ENCODE measurements around the gene DLL1. TPM values are rescaled to one million over a fixed set of nuclear protein-coding genes. Genes with fewer than 3 reads are reported as not detected.
"Not testable (repeated sequence)": the region's sequence is repeated elsewhere in the genome, so short reads cannot be mapped to it uniquely, and the experiment has no call there.

Gene DLL1
- total RNA-seq, 1 experiment from 2014 or later = 0.51 TPM

DNA sequence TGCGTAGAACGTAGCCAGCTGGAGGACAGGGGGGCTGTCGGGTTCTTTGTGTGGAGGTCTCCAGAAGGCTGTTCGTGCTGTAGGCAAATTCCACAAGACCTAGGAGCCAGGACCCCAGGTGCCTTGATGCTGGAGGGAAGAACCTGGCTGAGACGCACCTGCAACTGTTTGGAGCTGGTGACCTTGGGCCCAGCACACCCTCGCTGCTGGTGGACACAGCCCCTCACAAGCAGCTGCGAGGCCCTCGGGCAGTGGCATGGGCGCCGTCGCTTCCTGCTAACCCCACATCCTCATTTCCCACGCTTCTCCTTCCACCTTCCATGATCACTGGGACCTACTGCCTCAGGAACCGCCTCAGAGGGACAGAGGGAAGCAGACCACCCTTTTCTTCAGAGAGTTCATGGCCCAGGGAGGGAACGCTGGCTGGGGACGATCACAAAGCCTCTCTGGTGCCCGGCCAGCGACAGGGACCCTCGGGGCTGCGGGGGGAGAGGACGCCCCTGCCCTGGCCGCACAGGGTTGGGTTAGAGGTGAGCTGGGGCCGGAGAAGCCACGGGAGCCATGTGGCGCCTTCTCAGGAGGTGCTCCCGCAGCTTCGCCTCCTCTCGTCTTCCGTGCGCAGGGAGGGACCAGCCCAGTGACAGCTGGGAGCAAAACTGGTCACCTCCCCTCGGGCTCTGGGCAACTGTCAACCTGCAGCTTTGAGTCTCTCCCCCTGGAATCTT lies 18.4 kb downstream of the DLL1 start:
- in situ Hi-C loops (cut with HindIII; ENCODE audit: low sequenced_read_pairs) = no loop called here

DNA sequence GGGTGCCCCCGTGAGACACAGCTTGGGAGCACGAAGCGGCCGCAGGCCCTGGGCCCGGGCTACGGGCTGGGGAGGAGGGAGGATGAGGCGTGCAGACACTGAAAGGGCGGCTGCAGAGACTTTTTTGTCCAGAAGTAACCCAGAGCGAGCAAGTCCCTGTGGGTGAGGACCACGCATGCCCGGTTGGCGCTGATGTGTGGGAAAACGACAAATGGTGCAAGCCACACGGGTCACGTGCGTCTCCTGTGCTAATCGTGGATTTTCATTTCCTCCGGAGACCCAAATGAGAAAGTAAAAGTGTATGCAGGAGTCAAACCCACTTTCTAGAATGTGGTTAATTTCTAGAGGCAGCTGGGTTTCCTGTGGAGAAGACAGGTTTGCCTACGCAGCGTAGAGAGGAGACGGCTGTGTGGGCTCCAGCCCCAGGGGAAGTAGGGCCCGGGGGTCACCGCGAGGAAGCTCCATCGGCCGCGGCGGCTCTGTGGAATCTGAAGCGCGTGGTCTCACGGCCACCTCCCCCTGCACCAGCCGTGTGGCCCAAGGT lies 19.0 kb downstream of the DLL1 start:
- no peak for DNase-seq (ENCODE audit: low spot score)
- in situ Hi-C loops (cut with HindIII; ENCODE audit: low sequenced_read_pairs) = no loop called here

More for the DNA sequence above, 18.4 kb downstream of the DLL1 start:
- no peak for DNase-seq (ENCODE audit: low spot score)

DNA sequence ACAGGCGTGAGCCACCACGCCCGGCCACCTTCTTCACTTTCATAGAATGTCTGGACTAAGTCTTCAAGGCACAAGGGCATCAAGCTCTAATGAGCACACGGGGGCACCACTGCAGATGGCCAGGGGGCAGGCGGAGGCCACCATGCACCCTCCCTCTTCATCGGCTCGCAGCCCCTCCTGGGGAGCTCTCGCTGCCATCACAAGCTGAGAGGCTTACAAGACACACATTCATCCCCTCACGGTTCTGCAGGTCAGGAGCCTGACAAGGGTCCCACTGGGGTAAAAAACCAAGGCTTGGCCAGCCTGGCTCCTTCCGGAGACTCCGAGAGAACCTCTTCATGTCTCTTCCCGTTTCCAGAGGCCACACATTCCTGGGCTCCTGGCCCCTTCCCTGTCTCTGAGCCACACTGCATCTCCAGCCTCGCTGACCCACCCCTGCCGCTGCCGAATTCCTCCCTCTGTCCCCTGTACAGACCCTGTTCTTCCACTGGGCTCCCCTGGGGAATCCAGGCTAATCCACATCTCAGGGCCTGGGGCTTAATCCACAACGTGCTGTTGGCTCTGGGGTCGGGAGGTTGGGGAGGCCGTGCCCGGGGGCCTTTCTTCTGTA lies 19.8 kb downstream of the DLL1 start:
- DNase-seq (ENCODE audit: low spot score) = no peak
- in situ Hi-C loops (cut with HindIII; ENCODE audit: low sequenced_read_pairs) = no loop called here

DNA sequence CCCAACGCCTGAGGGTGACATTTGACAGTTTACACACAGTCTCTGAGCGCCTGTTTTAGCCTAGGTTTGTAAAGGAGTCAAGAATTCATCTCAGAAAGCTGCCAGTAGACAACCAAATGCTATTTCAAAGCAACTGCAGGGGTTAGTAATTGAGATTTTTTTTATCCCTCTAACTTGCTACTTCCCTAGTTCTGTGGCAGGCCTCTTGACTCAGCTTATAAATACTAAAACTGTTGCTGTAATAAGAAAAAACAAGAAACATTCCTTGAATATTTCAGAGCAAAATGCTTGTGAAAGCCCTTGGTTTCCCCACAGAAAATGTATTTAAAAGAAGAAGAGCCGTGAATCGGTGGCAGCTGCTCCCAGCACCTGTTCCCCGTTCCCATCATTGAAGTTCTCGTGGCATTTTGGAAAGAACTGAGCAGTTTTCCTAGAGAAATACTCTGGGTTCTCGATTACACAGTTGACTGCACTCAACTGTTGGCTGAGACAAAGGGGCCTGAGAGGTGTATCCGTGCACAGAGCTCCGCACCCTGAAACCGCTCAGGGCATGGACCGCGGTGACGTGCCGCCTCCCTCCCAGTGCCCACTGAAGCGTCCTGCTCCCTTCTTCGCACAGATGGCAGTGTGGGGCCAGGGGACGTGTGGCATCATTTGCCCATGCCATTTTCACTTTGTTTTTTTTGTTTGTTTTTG lies 20.9 kb downstream of the DLL1 start:
- in situ Hi-C loops (cut with HindIII; ENCODE audit: low sequenced_read_pairs) = no loop called here
- no peak for DNase-seq (ENCODE audit: low spot score)

DNA sequence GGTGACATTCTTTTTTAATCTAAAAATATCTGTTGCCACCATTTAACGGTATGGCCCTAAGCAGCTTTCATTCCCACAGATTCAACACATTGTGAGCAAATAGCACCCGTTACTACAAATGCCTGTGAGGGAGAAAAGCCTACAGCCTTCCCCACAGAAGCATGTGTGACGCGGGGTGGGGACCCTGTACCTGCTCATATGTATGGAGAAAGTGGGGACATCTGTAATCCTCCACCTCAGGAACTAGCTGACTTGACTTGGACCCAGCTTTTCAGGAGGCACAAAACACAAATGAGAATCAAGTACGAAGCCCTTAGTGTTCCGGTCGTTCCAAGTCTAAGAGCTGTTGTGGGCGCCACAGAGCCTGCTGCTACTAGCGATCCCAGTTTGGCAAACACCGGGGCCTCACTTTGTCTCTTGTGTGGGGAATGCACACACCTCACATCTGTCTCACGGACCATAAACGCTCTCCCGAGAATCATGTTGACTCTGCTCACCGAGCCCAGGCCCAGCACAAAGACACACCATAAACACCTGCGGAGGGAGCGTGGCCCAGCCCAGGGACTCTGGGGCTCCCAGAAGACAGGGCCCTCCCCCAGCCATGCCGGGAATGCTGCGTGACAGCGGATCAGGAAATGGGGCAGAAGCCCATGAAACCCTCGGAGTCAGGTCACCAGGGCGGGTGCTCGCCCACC lies 21.6 kb downstream of the DLL1 start:
- DNase-seq (ENCODE audit: low spot score) = no peak
- in situ Hi-C loops (cut with HindIII; ENCODE audit: low sequenced_read_pairs) = no loop called here

DNA sequence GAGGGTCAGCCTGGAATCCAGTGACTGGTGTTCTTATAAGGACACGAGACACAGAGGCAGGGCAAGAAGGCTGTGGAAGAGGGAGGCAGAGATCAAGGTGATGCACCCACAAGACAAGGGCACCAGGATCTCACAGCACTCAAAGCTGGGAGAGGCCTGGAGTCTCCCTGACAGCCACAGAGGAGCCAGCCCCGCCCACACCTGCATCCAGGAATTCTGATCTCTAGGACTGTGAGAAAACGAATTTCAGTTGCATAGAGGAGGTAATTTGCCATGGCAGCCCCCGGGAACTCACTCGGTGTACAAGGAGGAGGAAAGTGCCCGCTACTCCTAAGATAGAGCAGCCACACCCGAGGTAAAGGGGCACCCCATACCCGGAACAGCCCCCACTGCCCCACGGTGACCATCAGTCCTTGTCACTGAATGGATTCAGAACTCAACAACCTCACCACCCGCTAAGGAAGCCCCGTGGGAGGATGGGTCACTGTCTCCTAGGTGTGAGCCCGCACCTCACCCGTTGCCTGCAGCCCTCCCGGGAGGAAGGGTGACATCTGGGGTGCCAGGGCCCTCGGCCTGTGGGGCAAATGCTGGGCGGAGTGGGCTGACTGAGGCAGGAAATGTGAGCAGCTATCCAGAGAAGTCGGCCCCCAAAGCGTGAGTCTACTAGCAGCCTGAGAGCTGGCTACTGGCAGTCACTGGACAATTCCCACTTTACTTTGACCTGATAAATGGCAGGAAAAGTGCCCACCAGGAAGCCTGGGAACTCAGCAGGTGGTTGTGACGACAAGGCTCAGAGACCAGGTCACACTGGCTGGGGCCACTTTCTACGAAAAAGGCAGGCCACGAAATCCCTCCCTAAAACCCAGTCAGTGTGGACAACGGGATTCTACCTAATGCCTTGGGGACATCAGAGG lies 22.4 kb downstream of the DLL1 start:
- in situ Hi-C loops (cut with HindIII; ENCODE audit: low sequenced_read_pairs) = no loop called here
- no peak for DNase-seq (ENCODE audit: low spot score)

DNA sequence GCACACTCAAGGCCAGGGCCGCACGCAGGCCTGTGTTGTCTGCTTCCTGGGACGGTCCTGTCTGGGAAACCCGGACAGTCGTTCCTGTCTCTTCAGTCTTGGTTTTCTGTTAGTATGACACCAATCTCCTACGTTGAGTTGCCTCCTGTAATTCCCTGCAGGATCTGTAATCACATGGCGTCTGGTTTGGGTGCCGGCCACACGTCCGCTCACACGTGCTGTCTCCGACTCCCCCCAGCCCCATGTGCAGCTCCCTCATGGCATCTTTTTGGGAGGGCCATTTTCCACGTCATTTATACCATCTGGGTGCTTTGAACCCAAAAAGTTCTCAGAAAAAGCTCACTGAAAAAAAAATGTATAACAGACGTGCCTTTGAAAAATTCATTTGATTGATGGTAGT lies 23.2 kb downstream of the DLL1 start:
- in situ Hi-C loops (cut with HindIII; ENCODE audit: low sequenced_read_pairs) = no loop called here
- no peak for DNase-seq (ENCODE audit: low spot score)

DNA sequence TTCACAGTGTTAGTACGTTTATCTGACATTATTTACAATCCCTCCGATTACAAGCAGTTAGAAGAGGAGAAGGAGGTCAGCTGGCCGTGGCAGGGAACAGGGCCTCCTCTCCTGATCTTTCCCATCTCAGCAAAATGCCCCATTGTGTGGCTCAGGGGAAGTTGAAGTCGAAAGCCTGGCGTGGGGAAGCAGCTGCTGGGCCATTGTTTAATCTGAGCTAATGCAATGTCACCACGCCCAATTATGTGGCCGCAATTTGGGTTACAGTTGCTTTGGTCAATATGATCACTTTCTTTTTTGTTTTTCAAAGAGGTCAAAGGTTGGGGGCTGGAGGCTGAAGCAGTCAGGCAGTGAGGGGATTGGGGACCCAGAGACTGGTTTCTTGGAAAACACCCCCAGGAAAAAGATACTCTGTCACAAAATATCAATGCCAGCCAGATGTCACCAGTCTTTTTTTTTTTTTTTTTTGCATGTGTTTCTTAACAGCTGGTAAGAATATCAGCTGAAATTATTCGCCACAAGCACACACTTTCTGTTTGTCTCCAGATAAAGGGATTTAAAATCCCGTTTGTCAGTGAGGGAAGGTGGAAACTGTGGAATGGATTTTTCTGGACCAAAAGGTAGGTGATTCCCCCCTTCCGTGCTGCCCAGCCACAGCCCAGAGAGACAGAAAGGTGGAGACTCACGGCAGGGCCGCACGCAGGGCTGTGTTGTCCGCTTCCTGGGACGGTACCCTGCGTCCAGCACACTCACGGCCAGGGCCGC lies 24.6 kb downstream of the DLL1 start:
- no peak for DNase-seq (ENCODE audit: low spot score)
- in situ Hi-C loops (cut with HindIII; ENCODE audit: low sequenced_read_pairs) = no loop called here

DNA sequence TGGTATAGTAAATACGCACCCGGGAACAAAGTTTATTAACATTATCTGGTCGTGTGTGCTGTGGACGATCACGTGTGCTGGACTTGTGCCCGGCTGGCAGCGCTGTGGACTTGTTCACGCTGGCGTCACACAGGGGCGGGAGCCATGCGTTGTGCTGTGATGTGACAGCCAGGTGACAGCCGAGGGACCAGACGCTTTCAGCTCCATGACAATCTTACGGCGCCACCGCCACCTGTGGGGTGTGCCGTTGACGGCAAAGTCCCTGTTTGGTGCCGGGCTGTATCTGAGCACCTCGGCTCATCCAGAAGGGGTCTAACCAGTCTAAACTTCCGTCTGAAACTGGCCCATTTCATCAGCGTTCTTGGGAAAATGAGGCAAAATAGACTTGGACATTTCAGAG lies 25.2 kb downstream of the DLL1 start:
- in situ Hi-C loops (cut with HindIII; ENCODE audit: low sequenced_read_pairs) = no loop called here
- DNase-seq (ENCODE audit: low spot score) = peak; percentile 22

DNA sequence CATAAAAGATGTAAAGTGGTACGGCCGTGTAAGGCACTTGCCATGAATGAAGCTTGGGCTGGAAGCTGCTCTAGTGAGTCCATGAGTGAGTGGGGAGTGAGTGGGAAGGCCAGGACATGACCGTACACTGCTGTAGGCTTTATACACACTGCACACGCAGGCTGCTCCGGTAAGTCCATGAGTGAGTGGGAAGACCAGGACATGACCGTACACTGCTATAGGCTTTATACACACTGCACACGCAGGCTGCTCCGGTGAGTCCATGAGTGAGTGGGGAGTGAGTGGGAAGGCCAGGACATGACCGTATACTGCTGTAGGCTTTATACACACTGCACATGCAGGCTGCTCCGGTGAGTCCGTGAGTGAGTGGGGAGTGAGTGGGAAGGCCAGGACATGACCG lies 26.2 kb downstream of the DLL1 start:
- in situ Hi-C loops (cut with HindIII; ENCODE audit: low sequenced_read_pairs) = not testable (repeated sequence)

DNA sequence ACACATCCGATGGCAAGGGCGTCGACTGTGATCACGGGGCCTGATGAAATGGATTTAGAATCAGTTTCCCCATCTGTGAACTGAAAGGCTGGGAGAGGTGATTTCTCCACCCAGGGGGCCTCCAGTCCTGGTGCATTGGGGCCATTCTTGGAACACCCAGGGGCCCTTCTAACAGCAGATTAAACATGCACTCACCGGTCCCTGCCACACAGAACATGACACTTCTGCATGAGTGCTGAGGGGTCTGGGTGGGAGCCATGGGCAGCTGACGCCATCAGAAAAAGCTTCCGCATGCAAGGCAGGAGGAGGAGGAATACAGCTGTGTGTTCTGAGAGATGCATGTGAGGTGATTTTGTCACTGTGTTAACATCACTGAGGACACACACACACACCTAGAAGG lies 26.8 kb downstream of the DLL1 start:
- no peak for DNase-seq (ENCODE audit: low spot score)
- in situ Hi-C loops (cut with HindIII; ENCODE audit: low sequenced_read_pairs) = no loop called here

More for the DNA sequence above, 26.2 kb downstream of the DLL1 start:
- not testable (repeated sequence) for DNase-seq (ENCODE audit: low spot score)

DNA sequence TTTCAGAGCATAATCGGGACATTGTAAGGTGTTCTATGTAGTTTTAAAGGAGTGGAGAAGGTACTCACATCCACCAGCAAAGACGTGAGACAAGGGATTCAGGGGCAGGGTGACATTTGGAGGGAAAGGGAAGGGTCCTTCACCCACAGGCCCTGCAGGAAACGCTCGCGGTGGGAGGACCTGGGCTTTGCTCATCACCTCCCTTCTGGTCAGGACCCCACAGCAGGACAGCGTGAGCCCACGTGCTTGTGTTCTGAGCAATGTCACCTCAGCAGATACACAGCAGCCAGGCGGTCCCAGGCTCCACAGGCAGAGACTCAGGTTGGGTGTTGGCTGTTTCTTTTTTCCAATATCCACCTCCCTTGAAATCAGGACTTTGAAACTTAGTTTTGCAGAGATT lies 27.5 kb downstream of the DLL1 start:
- in situ Hi-C loops (cut with HindIII; ENCODE audit: low sequenced_read_pairs) = no loop called here
- no peak for DNase-seq (ENCODE audit: low spot score)

DNA sequence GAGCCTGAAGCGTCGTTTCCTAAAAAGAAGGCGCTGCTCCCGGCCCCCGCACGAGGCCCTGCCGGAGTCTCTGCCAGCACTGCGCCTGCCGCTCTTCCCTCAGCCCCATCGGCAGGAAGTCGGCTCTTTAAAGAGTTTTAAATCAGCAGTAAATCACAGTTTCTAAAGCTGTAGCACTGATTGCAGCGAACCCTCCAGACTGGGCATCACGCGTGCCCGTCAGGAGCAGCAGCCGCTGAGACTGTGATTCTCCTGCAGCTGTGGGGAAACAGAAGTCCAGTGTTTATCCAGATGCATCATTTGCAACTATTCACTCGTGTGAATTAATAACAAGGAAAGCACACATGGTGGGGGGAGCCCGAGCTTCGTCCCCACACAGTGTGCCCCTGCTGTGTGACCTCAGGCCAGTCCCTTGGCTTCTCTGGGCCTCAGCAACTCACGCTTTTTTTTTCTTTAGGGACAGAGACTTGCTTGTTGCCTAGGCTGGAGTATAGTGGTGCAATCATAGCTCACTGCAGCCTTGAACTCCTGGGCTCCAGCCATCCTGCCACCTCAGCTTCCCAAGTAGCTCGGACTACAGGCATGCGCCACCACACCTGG lies 28.3 kb downstream of the DLL1 start:
- in situ Hi-C loops (cut with HindIII; ENCODE audit: low sequenced_read_pairs) = no loop called here

DNA sequence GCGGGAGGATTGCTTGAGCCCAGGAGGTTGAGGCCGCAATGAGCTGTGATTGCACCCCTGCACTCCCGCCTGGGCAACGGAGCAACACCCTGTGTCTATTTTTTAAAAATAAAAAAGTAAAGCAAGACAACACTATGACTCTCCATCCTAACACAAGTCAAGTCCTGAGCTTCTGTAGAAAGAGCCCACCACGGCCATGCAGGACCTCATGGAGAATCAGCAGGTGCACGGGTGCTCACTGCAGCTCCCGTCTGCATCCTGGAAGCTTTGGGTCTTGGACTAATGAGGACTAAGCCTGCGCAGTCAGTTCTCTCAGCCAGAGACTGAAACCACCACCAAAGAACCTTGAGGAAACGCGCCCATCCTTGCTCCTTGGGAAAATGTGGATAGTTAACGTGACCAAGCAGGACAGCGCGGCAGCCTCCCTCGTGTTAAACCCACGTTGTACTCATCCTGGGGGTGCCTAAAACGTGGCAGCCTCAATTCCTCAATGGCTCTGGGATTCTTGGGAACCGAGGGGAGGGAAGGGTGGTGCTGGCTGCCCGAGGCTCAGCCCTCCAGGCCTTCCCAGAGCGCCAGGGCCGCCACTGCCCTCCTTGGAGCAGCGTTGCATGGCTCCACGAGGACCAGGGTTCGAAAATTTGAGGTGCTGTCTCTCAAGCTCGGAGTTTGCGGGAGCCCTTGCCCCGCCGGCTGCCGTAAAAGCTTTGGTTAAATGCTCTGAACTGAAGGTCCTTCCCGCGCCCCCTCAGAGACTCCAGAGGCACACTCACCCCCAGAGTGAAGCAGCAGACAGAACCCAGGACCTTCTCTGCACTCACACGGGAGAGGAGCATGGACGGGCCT lies 29.0 kb downstream of the DLL1 start:
- no peak for DNase-seq (ENCODE audit: low spot score)
- in situ Hi-C loops (cut with HindIII; ENCODE audit: low sequenced_read_pairs) = no loop called here

More for the DNA sequence above, 28.3 kb downstream of the DLL1 start:
- DNase-seq (ENCODE audit: low spot score) = no peak

DNA sequence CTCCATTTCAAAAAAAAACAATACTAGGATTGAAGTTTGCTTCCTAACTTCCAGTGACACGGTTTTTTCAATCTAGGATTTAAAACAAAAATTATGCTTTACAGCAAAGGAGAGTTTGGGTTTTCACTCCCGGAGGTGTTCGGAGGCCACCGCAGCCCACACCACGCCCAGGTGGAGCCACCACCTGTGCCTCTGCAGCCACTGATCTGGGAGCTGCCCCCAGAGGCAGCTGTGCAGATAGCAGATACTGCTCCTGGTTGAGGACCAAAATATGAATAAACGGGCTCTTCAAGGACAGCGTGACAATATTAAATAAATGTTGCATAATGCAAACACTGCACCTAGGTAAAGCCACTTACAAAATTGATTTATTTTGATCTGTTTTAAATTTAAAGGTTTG lies 30.2 kb downstream of the DLL1 start:
- in situ Hi-C loops (cut with HindIII; ENCODE audit: low sequenced_read_pairs) = no loop called here

DNA sequence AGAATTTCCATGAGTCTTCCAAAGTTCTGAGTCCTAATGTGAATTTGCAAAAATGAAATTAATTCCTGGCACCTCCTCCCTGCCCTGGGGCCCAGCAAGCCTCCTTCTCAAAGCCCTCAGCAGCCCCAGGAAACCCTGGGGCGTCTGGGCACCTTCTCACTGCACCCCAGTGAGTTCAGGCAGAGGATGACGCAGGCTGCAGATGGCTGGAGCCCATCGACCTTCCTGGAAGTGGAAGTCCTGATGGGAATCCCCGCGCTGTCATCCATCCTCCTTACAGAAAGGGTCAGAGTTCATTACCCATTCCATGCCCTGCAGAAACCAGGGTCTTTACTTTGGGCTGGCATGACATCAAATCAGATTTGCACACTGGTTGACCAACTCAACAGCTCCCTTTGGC lies 31.6 kb downstream of the DLL1 start:
- DNase-seq (ENCODE audit: low spot score) = no peak
- in situ Hi-C loops (cut with HindIII; ENCODE audit: low sequenced_read_pairs) = no loop called here

More for the DNA sequence above, 30.2 kb downstream of the DLL1 start:
- no peak for DNase-seq (ENCODE audit: low spot score)

DNA sequence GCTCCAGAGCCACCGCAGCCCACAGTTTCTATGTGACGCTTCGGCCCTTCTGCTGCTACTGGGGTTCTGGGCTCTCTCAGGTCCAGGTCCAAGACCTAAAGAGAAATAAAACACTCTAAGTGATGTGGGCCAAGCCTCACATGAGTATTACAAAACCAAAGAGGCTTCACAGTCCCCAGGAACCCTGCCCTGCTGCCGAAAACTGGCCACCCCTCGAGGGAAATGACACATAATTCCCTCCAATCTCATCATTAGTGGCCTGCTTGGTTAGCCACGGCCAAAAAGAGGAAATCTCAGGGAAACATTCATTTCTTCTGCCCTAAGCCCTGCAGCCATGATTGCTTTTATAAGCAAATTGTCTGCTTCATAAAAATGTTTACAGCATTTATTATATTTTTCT lies 32.5 kb downstream of the DLL1 start:
- in situ Hi-C loops (cut with HindIII; ENCODE audit: low sequenced_read_pairs) = no loop called here
- DNase-seq (ENCODE audit: low spot score) = no peak

Measured in G401 (cell line).